ENCODE measurements around the gene CACNA2D4.
"Not testable (repeated sequence)": the region's sequence is repeated elsewhere in the genome, so short reads cannot be mapped to it uniquely, and the experiment has no call there.

The CACNA2D4 gene

DNA sequence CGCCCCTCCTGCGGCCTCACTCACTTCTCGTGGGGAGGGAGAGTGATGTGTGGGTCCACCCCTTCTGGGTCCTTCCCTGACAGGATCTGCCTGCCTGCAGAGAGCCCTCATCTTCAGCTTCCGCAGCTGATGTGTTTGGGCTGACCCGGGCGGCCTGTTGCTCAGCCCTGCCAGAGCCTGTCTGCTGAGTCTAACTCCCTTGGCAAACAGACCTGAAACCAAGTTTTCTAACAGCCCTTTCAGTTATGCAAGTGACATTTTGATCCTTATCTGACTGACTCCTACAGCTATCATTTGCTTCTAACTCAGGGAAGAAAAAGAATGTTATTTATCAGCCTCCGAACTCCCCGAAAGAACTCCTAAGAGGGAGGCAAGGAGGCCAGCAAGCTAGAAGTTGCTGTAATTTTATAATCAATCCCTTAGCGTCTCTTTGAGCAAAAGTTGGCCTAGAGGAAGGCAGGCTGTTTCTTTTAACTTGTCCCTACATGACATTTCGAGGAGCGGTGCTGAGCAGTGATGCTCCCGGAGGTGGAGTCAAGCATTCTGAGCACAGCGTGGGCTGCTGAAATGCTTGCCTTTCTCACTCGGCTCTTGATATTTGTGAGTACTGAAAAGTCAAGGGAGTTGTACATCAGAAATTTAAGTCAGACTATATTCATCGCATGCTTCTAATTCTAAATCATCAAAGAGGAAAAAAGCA lies 31.5 kb upstream of the CACNA2D4 start:
- TF ChIP-seq FOXK2 (IDR thresholded peaks at IDR 0.05) (no peak), NFRKB (IDR thresholded peaks at IDR 0.05) (no peak), SUZ12 (IDR thresholded peaks at IDR 0.05) (no peak), FOXM1 (IDR thresholded peaks at IDR 0.05; ENCODE audit: borderline replicate concordance) (no peak), ELF4 (IDR thresholded peaks at IDR 0.05) (no peak), PKNOX1 (IDR thresholded peaks at IDR 0.05) (no peak), L3MBTL2 (conservative IDR thresholded peaks at IDR 0.05) (no peak), BHLHE40 (IDR thresholded peaks at IDR 0.05; ENCODE audit: borderline replicate concordance) (no peak), TARDBP (IDR thresholded peaks at IDR 0.05) (no peak), LEF1 (IDR thresholded peaks at IDR 0.05; ENCODE audit: borderline replicate concordance) (no peak), HDGF (IDR thresholded peaks at IDR 0.05; ENCODE audit: borderline replicate concordance) (no peak)
- ChIA-PET POLR2A (no interaction called here), CTCF (interaction anchor here (1.8 kb wide), 1 partner anchor 10 kb away, joined by 6 read pairs; no protein-coding TSS in a partner anchor)
- no peak for DNase-seq (ENCODE audit: extremely low spot score)

- ChIA-PET POLR2A (no interaction called here), CTCF (interaction anchor here (0.5 to 1.8 kb wide), 2 partner anchors 9 to 230 kb away, joined by 3 to 6 read pairs; no protein-coding TSS in a partner anchor)
- TF ChIP-seq ELF4 (IDR thresholded peaks at IDR 0.05) (no peak), LEF1 (IDR thresholded peaks at IDR 0.05; ENCODE audit: borderline replicate concordance) (no peak), NFRKB (IDR thresholded peaks at IDR 0.05) (no peak), CTBP1 (IDR thresholded peaks at IDR 0.05; ENCODE audit: borderline replicate concordance) (no peak), BHLHE40 (IDR thresholded peaks at IDR 0.05; ENCODE audit: borderline replicate concordance) (no peak)
- DNase-seq (ENCODE audit: extremely low spot score) = no peak
These were observed 30.4 kb upstream of the CACNA2D4 start for GRCh38 chr12:1948883-1949282.

GRCh38 chr12:1947081-1947480 lies 28.6 kb upstream of the CACNA2D4 start:
- no peak for DNase-seq (ENCODE audit: extremely low spot score)
- CTCF ChIA-PET = no interaction called here
- no peak for TF ChIP-seq TARDBP (IDR thresholded peaks at IDR 0.05)
- no peak for TF ChIP-seq ARNT (IDR thresholded peaks at IDR 0.05)
- no peak for TF ChIP-seq FOXA1 (IDR thresholded peaks at IDR 0.05)
- TF ChIP-seq ELF4 (IDR thresholded peaks at IDR 0.05) = no peak
- TF ChIP-seq NFRKB (IDR thresholded peaks at IDR 0.05) = no peak
- no peak for TF ChIP-seq HDGF (IDR thresholded peaks at IDR 0.05; ENCODE audit: borderline replicate concordance)
- no peak for TF ChIP-seq SUZ12 (IDR thresholded peaks at IDR 0.05)
- POLR2A ChIA-PET = no interaction called here

GRCh38 chr12:1946296-1946695 lies 27.8 kb upstream of the CACNA2D4 start:
- POLR2A ChIA-PET = no interaction called here
- CTCF ChIA-PET = no interaction called here

GRCh38 chr12:1945502-1945901 lies 27.1 kb upstream of the CACNA2D4 start:
- POLR2A ChIA-PET; CTCF ChIA-PET; DNase-seq (ENCODE audit: extremely low spot score): not testable (repeated sequence)

More at GRCh38 chr12:1946296-1946695, 27.8 kb upstream of the CACNA2D4 start:
- TF ChIP-seq CTBP1 (IDR thresholded peaks at IDR 0.05; ENCODE audit: borderline replicate concordance) (no peak), ELF4 (IDR thresholded peaks at IDR 0.05) (no peak), PKNOX1 (IDR thresholded peaks at IDR 0.05) (no peak), SP1 (IDR thresholded peaks at IDR 0.05) (no peak), ZNF384 (IDR thresholded peaks at IDR 0.05) (no peak), NFRKB (IDR thresholded peaks at IDR 0.05) (no peak), FOXA1 (IDR thresholded peaks at IDR 0.05) (no peak), ARNT (IDR thresholded peaks at IDR 0.05) (no peak), HDGF (IDR thresholded peaks at IDR 0.05; ENCODE audit: borderline replicate concordance) (no peak), L3MBTL2 (conservative IDR thresholded peaks at IDR 0.05) (no peak), FOXK2 (IDR thresholded peaks at IDR 0.05) (no peak), TARDBP (IDR thresholded peaks at IDR 0.05) (no peak), SUZ12 (IDR thresholded peaks at IDR 0.05) (no peak), LEF1 (IDR thresholded peaks at IDR 0.05; ENCODE audit: borderline replicate concordance) (no peak)
- DNase-seq (ENCODE audit: extremely low spot score) = no peak

GRCh38 chr12:1939801-1940607 lies 21.6 kb upstream of the CACNA2D4 start:
- DNase-seq (ENCODE audit: extremely low spot score) = peak; percentile 77
- ChIA-PET POLR2A (interaction anchor here (0.5 to 1.0 kb wide), 2 partner anchors 281 to 310 kb away, joined by 3 read pairs; partner anchors contain the start of gene WNT5B), CTCF (interaction anchor here (0.5 to 1.8 kb wide), 33 partner anchors 9 to 1007 kb away, joined by 3 to 18 read pairs (median 4); no protein-coding TSS in a partner anchor)
- TF ChIP-seq PKNOX1 (IDR thresholded peaks at IDR 0.05) = no peak
- TF ChIP-seq CTBP1 (IDR thresholded peaks at IDR 0.05; ENCODE audit: borderline replicate concordance) = no peak
- TF ChIP-seq SP1 (IDR thresholded peaks at IDR 0.05) = no peak
- no peak for TF ChIP-seq FOXK2 (IDR thresholded peaks at IDR 0.05)
- no peak for TF ChIP-seq TARDBP (IDR thresholded peaks at IDR 0.05)
- TF ChIP-seq L3MBTL2 (conservative IDR thresholded peaks at IDR 0.05) = no peak
- no peak for TF ChIP-seq ZNF384 (IDR thresholded peaks at IDR 0.05)
- no peak for TF ChIP-seq NFRKB (IDR thresholded peaks at IDR 0.05)

Measured in HEK293T (cell line).